SU-DHL-6 (cell line): ENCODE measurements around the gene ZNF747.

Experiments used
- EZH2phosphoT487 ChIP-seq: fragments of 200-600 bp; sonication (generic), shearing (Covaris generic); conservative IDR thresholded peaks from 2 replicates; pipeline ENCODE4 v1.6.1; 2018; ENCODE audit warnings: mild to moderate bottlenecking, antibody characterized with exemption, low read length, moderate library complexity, mixed read lengths
- TF ChIP-seq, protein P1 (sequence below): fragments of 200-600 bp; sonication (generic); IDR thresholded peaks from one replicate; pipeline ENCODE4 v1.5.1; 2017; ENCODE audit warnings: antibody characterized with exemption, mild to moderate bottlenecking, low read length, moderate library complexity; ENCODE audit not compliant: insufficient read depth, poor library complexity, severe bottlenecking

GRCh38 chr16:30555315-30556124 is 20.9 kb upstream of the ZNF747 start:
- TF ChIP-seq, protein P1, sequence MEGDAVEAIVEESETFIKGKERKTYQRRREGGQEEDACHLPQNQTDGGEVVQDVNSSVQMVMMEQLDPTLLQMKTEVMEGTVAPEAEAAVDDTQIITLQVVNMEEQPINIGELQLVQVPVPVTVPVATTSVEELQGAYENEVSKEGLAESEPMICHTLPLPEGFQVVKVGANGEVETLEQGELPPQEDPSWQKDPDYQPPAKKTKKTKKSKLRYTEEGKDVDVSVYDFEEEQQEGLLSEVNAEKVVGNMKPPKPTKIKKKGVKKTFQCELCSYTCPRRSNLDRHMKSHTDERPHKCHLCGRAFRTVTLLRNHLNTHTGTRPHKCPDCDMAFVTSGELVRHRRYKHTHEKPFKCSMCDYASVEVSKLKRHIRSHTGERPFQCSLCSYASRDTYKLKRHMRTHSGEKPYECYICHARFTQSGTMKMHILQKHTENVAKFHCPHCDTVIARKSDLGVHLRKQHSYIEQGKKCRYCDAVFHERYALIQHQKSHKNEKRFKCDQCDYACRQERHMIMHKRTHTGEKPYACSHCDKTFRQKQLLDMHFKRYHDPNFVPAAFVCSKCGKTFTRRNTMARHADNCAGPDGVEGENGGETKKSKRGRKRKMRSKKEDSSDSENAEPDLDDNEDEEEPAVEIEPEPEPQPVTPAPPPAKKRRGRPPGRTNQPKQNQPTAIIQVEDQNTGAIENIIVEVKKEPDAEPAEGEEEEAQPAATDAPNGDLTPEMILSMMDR: no peak
- TF ChIP-seq EZH2phosphoT487: no peak
